OCI-LY3 (cell line): Measurements from ENCODE around the gene MDGA2.

ENCODE experiments used
- H2AFZ ChIP-seq: fragments of 200-600, 300-600 bp; shearing (Covaris generic); 2 replicates; pipeline ENCODE4 v1.6.0; 2014; ENCODE audit warnings: antibody characterized with exemption, low read depth, low read length
- H3K27ac ChIP-seq: fragments of 200-600, 300-600 bp; sonication (generic); 2 replicates; pipeline ENCODE4 v1.5.1; 2014; ENCODE audit warnings: mild to moderate bottlenecking, low read length, moderate library complexity, mixed read lengths
- H3K27me3 ChIP-seq: fragments of 200-600, 300-600 bp; sonication (generic); 2 replicates; pipeline ENCODE4 v1.6.1; 2014; ENCODE audit warnings: low read depth, low read length, mixed read lengths
- H3K36me3 ChIP-seq: fragments of 200-600, 300-600 bp; sonication (generic); replicated peaks from 2 replicates; pipeline ENCODE3; 2014; ENCODE audit warnings: low read depth, low read length, mixed read lengths
- H3K4me1 ChIP-seq: fragments of 300-600, 200-600 bp; sonication (generic); 2 replicates; pipeline ENCODE4 v1.6.1; 2014; ENCODE audit warnings: low read length, mixed read lengths
- H3K4me2 ChIP-seq: fragments of 200-600, 300-600 bp; sonication (generic); 2 replicates; pipeline ENCODE4 v1.6.1; 2014; ENCODE audit warnings: low read length, mixed read lengths
- H3K4me3 ChIP-seq: fragments of 300-600, 200-600 bp; sonication (generic); 2 replicates; pipeline ENCODE4 v1.5.1; 2014; ENCODE audit warnings: antibody characterized with exemption, mild to moderate bottlenecking, low read length, moderate library complexity
- H3K79me2 ChIP-seq: fragments of 300-600, 200-600 bp; shearing (Covaris generic); 2 replicates; pipeline ENCODE4 v1.6.1; 2014; ENCODE audit warnings: mild to moderate bottlenecking, low read length, mixed read lengths
- H3K9ac ChIP-seq: fragments of 300-600, 200-600 bp; shearing (Covaris generic); 2 replicates; pipeline ENCODE4 v1.6.0; 2014; ENCODE audit warnings: mild to moderate bottlenecking, low read length, moderate library complexity
- H3K9me3 ChIP-seq: fragments of 200-600, 300-600 bp; shearing (Covaris generic); 2 replicates; pipeline ENCODE4 v1.6.1; 2014; ENCODE audit warnings: low read length, mixed read lengths; ENCODE audit not compliant: insufficient read depth
- H4K20me1 ChIP-seq: fragments of 200-600, 300-600 bp; sonication (generic); 2 replicates; pipeline ENCODE4 v1.6.1; 2016; ENCODE audit warnings: low read length, mixed read lengths; ENCODE audit not compliant: insufficient read depth
- EZH2phosphoT487 ChIP-seq: fragments of 200-600 bp; shearing (Covaris generic); IDR thresholded peaks from 2 replicates; pipeline ENCODE4 v1.6.1; 2018; ENCODE audit warnings: antibody characterized with exemption, mixed run types, low read depth
- TF ChIP-seq, protein P1 (sequence below): fragments of 200-600, 300-600 bp; sonication (generic); IDR thresholded peaks from 2 replicates; pipeline ENCODE4 v1.5.1; 2014; ENCODE audit warnings: antibody characterized with exemption, low read length, low read depth

The MDGA2 gene

GRCh38 chr14:47009615-47010014, 665.8 kb downstream of the MDGA2 start:
- H3K9me3 ChIP-seq, result no peaks in the 10 kb centered on the region
- H3K27ac ChIP-seq, result no peak overlapping the region
- H3K79me2 ChIP-seq, result no peaks in the 10 kb centered on the region
- H3K36me3 ChIP-seq, result no peaks in the 10 kb centered on the region
- H3K9ac ChIP-seq, result no peak overlapping the region
- H4K20me1 ChIP-seq, result no peaks in the 10 kb centered on the region
- TF ChIP-seq EZH2phosphoT487, result no peak
- TF ChIP-seq, protein P1, sequence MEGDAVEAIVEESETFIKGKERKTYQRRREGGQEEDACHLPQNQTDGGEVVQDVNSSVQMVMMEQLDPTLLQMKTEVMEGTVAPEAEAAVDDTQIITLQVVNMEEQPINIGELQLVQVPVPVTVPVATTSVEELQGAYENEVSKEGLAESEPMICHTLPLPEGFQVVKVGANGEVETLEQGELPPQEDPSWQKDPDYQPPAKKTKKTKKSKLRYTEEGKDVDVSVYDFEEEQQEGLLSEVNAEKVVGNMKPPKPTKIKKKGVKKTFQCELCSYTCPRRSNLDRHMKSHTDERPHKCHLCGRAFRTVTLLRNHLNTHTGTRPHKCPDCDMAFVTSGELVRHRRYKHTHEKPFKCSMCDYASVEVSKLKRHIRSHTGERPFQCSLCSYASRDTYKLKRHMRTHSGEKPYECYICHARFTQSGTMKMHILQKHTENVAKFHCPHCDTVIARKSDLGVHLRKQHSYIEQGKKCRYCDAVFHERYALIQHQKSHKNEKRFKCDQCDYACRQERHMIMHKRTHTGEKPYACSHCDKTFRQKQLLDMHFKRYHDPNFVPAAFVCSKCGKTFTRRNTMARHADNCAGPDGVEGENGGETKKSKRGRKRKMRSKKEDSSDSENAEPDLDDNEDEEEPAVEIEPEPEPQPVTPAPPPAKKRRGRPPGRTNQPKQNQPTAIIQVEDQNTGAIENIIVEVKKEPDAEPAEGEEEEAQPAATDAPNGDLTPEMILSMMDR, result no peak
- H3K4me2 ChIP-seq, result no peak overlapping the region
- no peaks in the 10 kb centered on the region for H3K4me1 ChIP-seq
- no peaks in the 10 kb centered on the region for H3K27me3 ChIP-seq
- no peak overlapping the region for H2AFZ ChIP-seq
- H3K4me3 ChIP-seq, result no peak overlapping the region

- H3K36me3 ChIP-seq, result no peaks in the 10 kb centered on the region
- no peaks in the 10 kb centered on the region for H3K27me3 ChIP-seq
- H3K4me2 ChIP-seq, result no peak overlapping the region
- no peak overlapping the region for H2AFZ ChIP-seq
- no peak overlapping the region for H3K4me3 ChIP-seq
- H3K9ac ChIP-seq, result no peak overlapping the region
- H4K20me1 ChIP-seq, result no peaks in the 10 kb centered on the region
- H3K4me1 ChIP-seq, result no peaks in the 10 kb centered on the region
- H3K9me3 ChIP-seq, result no peaks in the 10 kb centered on the region
- TF ChIP-seq, protein P1, result no peak
- TF ChIP-seq EZH2phosphoT487, result no peak
- no peaks in the 10 kb centered on the region for H3K79me2 ChIP-seq
- no peak overlapping the region for H3K27ac ChIP-seq
Observed at GRCh38 chr14:47008732-47009131, 666.7 kb downstream of the MDGA2 start.

- no peaks in the 10 kb centered on the region for H3K27me3 ChIP-seq
- H3K9me3 ChIP-seq, result no peaks in the 10 kb centered on the region
- no peaks in the 10 kb centered on the region for H3K36me3 ChIP-seq
- H3K79me2 ChIP-seq, result no peaks in the 10 kb centered on the region
- H3K9ac ChIP-seq, result no peak overlapping the region
- H3K4me1 ChIP-seq, result no peaks in the 10 kb centered on the region
- no peak overlapping the region for H3K27ac ChIP-seq
- no peak overlapping the region for H3K4me3 ChIP-seq
- TF ChIP-seq EZH2phosphoT487, result no peak
- TF ChIP-seq, protein P1, result no peak
- H2AFZ ChIP-seq, result no peak overlapping the region
- H3K4me2 ChIP-seq, result no peak overlapping the region
- no peaks in the 10 kb centered on the region for H4K20me1 ChIP-seq
Observed at GRCh38 chr14:46999661-47000060, 675.7 kb downstream of the MDGA2 start.

DNA sequence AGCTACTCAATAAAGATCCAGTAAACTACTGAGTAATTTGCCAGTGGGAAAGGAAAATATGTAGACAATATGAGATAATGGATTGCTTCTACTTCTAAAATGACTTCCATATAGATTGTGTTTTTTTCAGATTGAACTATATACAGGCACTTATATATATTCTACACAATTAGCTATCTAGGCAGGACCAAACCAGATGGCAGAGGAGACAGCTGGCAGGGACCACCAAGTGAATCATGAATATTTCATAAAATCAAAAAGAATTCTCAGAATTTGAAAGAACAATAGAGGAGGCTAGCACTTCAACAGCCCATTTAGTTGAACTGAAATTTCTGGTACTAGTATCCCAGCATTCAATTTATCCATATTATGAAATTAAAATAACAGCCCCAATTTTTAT, 685.8 kb downstream of the MDGA2 start:
- Histone ChIP-seq H3K27ac (no peak overlapping the region), H3K4me3 (no peak overlapping the region), H3K9me3 (no peaks in the 10 kb centered on the region), H3K9ac (no peak overlapping the region), H3K27me3 (no peaks in the 10 kb centered on the region), H3K4me2 (no peak overlapping the region), H4K20me1 (no peaks in the 10 kb centered on the region), H2AFZ (no peak overlapping the region), H3K79me2 (no peaks in the 10 kb centered on the region), H3K4me1 (peaks cover 6% of the 10 kb centered on the region), H3K36me3 (no peaks in the 10 kb centered on the region)
- TF ChIP-seq, protein P1, result no peak
- no peak for TF ChIP-seq EZH2phosphoT487
